Right lobe of liver (tissue), 6 donors: Measurements from ENCODE around the gene AFAP1. TPM values are rescaled to one million over a fixed set of nuclear protein-coding genes. Genes with fewer than 3 reads are reported as not detected.
A peak's percentile ranks its signal among the peaks of the same experiment; 100 is the strongest.

Experiments
- ATAC-seq, 4 donors: fragments of 200-7000 bp; cut with Tn5 transposase; one replicate each; pipeline ENCODE4 v1.9.1; 2020; ENCODE audit warnings: mild to moderate bottlenecking in 4 of 4, moderate library complexity in 4 of 4
- DNase-seq, 3 donors: peaks; one replicate each; pipeline ENCODE4 v3.0.0-alpha.2; 2020
- H3K27ac ChIP-seq, 3 donors: fragments of 200-600 bp; one replicate each; pipeline ENCODE4 v1.8.0; 2022
- H3K27me3 ChIP-seq, 2 donors: fragments of 200-600 bp; one replicate each; pipeline ENCODE4 v1.8.0; 2022
- H3K36me3 ChIP-seq, 4 donors: fragments of 200-600 bp; sonication (generic) in 1 of 4; one replicate each; pipeline versions ENCODE4 v1.5.1 to v1.8.0; 2017 to 2022; ENCODE audit warnings: control low read depth in 1 of 4
- H3K4me1 ChIP-seq, 4 donors: fragments of 200-600 bp; sonication (generic) in 1 of 4; one replicate each; pipeline versions ENCODE4 v1.5.1 to v1.8.0; 2017 to 2022; ENCODE audit warnings: control low read depth in 1 of 4
- H3K4me3 ChIP-seq, 3 donors: fragments of 200-600 bp; one replicate each; pipeline ENCODE4 v1.8.0; 2022
- H3K9me3 ChIP-seq, 4 donors: fragments of 200-600 bp; sonication (generic) in 1 of 4; one replicate each; pipeline versions ENCODE4 v1.5.1 to v1.8.0; 2017 to 2022; ENCODE audit warnings: control low read depth in 1 of 4
- POLR2A ChIP-seq: fragments of 450-650 bp; IDR thresholded peaks from one replicate; pipeline ENCODE4 v1.6.1; 2017; ENCODE audit warnings: antibody characterized with exemption, mild to moderate bottlenecking
- WGBS: methylation state at CpG from one replicate; pipeline ENCODE4 v1.1.6; 2018; ENCODE audit warnings: low coverage, low lambda C conversion rate; ENCODE audit not compliant: insufficient coverage; ENCODE audit errors: missing lambda C conversion rate; 5-methylcytosine and 5-hydroxymethylcytosine counted together
- intact Hi-C, 2 donors: fragments of 100-400 bp; cut with DNase I; formaldehyde crosslinking; loops; one replicate each; pipeline versions ENCODE4 v1.11.2 to v1.14.1; 2022
- total RNA-seq, 6 experiments: library from RNA; depleted of rRNA in 2 of 6; stranded (reverse); fragments of >200 nt in 2 of 6; fragmentation: NEBNext Ultra II Directional in 3 of 6; extraction: Animal tissue kit (Norgen Biotek cat#: 25700) in 3 of 6; gene quantifications; one replicate each; pipeline versions ENCODE4 v1.1.0 to v1.2.4, GENCODE V29; 2016 to 2023
- TF ChIP-seq, protein P1 (sequence below), 4 donors: fragments of 200-600 bp in 3 of 4; fragments of 450-650 bp in 1 of 4; IDR thresholded peaks; one replicate each; pipeline versions ENCODE4 v1.5.1 to v1.8.0; 2016 to 2022; ENCODE audit warnings: antibody characterized with exemption in 4 of 4, mild to moderate bottlenecking in 2 of 4
- donor health status: DM: no; HTN: yes; CAD: no.
- donor health status: DM: no; HTN: no; CAD: no.
- donor health status: DM: no; HTN: no; CAD: no.
- donor health status: DM: no; HTN: yes; CAD: no.
- donor health status: DM: no; HTN: yes; CAD: no.

The AFAP1 gene
- total RNA-seq, 6 experiments from 2014 or later = 0.95 to 3.1 (median 1.9) TPM

GRCh38 chr4:7824218-7824617 is 115.4 kb downstream of the AFAP1 start:
- ATAC-seq (no peak), DNase-seq (no peak)
- WGBS = 46% methylated on average over 5 of the region's 5 CpGs
- Histone ChIP-seq H3K4me1 (peaks cover 0 to 4% (median 0%) of the 10 kb centered on the region in 4 donors), H3K27me3 (no peaks in the 10 kb centered on the region), H3K4me3 (no peak overlapping the region), H3K36me3 (no peaks in the 10 kb centered on the region), H3K27ac (no peak overlapping the region), H3K9me3 (no peaks in the 10 kb centered on the region)
- no peak for TF ChIP-seq POLR2A
- TF ChIP-seq, protein P1, sequence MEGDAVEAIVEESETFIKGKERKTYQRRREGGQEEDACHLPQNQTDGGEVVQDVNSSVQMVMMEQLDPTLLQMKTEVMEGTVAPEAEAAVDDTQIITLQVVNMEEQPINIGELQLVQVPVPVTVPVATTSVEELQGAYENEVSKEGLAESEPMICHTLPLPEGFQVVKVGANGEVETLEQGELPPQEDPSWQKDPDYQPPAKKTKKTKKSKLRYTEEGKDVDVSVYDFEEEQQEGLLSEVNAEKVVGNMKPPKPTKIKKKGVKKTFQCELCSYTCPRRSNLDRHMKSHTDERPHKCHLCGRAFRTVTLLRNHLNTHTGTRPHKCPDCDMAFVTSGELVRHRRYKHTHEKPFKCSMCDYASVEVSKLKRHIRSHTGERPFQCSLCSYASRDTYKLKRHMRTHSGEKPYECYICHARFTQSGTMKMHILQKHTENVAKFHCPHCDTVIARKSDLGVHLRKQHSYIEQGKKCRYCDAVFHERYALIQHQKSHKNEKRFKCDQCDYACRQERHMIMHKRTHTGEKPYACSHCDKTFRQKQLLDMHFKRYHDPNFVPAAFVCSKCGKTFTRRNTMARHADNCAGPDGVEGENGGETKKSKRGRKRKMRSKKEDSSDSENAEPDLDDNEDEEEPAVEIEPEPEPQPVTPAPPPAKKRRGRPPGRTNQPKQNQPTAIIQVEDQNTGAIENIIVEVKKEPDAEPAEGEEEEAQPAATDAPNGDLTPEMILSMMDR (IDR thresholded peaks at IDR 0.05) = no peak
- intact Hi-C loops = no loop called here

GRCh38 chr4:7823416-7823824 is 116.2 kb downstream of the AFAP1 start:
- Histone ChIP-seq H3K4me1 (peaks cover 0 to 4% (median 0%) of the 10 kb centered on the region in 4 donors), H3K36me3 (no peaks in the 10 kb centered on the region), H3K9me3 (no peaks in the 10 kb centered on the region), H3K27ac (peak overlapping the region in 2 of 3 donors; percentile 9 to 66), H3K27me3 (no peaks in the 10 kb centered on the region), H3K4me3 (no peak overlapping the region)
- TF ChIP-seq POLR2A = no peak
- TF ChIP-seq, protein P1 (IDR thresholded peaks at IDR 0.05) = no peak
- DNase-seq (no peak), ATAC-seq (peak; percentile 37 to 73 (median 66))
- intact Hi-C loops = no loop called here
- 31% methylated on average over 7 of the region's 9 CpGs for WGBS

- no peaks in the 10 kb centered on the region for H3K36me3 ChIP-seq
- 66% methylated on average over 4 of the region's 4 CpGs for WGBS
- H3K4me3 ChIP-seq = no peak overlapping the region
- DNase-seq (no peak), ATAC-seq (no peak)
- no peaks in the 10 kb centered on the region for H3K27me3 ChIP-seq
- peaks cover 0 to 4% (median 0%) of the 10 kb centered on the region in 4 donors for H3K4me1 ChIP-seq
- H3K9me3 ChIP-seq = no peaks in the 10 kb centered on the region
- intact Hi-C loops = no loop called here
- peak overlapping the region; percentile 9 to 66 (median 31) for H3K27ac ChIP-seq
- TF ChIP-seq POLR2A = no peak
- TF ChIP-seq, protein P1 (IDR thresholded peaks at IDR 0.05) = no peak
These were observed 116.8 kb downstream of the AFAP1 start for GRCh38 chr4:7822877-7823276.

GRCh38 chr4:7822137-7822505 is 117.5 kb downstream of the AFAP1 start:
- H3K9me3 ChIP-seq = no peaks in the 10 kb centered on the region
- no peak for DNase-seq
- TF ChIP-seq, protein P1 (IDR thresholded peaks at IDR 0.05) = no peak
- no peak for TF ChIP-seq POLR2A
- no peaks in the 10 kb centered on the region for H3K36me3 ChIP-seq
- ATAC-seq = no peak
- H3K27ac ChIP-seq = no peak overlapping the region
- intact Hi-C loops = no loop called here
- WGBS = 68% methylated on average over 6 of the region's 6 CpGs
- no peak overlapping the region for H3K4me3 ChIP-seq
- H3K27me3 ChIP-seq = no peaks in the 10 kb centered on the region
- peaks cover 0 to 4% (median 0%) of the 10 kb centered on the region in 4 donors for H3K4me1 ChIP-seq
